ENCODE data around the gene STX3.
A peak's percentile ranks its signal among the peaks of the same experiment; 100 is the strongest.

Gene STX3

GRCh38 chr11:59730896-59731565, 24.1 kb upstream of the STX3 start:
- H3K27ac ChIP-seq, result no peak overlapping the region
- TF ChIP-seq CTCF (conservative IDR thresholded peaks at IDR 0.05) (no peak), ZFX (IDR thresholded peaks at IDR 0.05) (no peak)

DNA sequence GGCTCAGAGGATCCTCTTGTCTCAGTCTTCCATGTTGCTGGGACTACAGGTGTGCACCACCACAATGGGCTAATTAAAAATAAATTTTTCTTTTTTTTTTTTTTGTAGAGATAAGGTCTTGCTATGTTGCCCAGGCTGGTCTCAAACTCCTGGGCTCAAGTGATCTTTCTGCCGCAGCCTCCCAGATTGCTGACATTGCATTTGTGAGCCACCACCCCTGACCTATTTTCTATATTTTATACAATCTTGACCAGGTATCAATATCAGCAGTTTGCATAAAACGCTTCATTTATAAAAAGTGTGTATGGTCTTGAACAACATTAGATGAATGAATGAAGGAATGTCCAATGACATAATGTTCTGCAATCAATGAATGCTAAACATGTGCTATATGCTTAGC, 9.1 kb upstream of the STX3 start:
- H3K27ac ChIP-seq, result no peak overlapping the region
- TF ChIP-seq ZFX (IDR thresholded peaks at IDR 0.05) (no peak), CTCF (conservative IDR thresholded peaks at IDR 0.05) (no peak)

DNA sequence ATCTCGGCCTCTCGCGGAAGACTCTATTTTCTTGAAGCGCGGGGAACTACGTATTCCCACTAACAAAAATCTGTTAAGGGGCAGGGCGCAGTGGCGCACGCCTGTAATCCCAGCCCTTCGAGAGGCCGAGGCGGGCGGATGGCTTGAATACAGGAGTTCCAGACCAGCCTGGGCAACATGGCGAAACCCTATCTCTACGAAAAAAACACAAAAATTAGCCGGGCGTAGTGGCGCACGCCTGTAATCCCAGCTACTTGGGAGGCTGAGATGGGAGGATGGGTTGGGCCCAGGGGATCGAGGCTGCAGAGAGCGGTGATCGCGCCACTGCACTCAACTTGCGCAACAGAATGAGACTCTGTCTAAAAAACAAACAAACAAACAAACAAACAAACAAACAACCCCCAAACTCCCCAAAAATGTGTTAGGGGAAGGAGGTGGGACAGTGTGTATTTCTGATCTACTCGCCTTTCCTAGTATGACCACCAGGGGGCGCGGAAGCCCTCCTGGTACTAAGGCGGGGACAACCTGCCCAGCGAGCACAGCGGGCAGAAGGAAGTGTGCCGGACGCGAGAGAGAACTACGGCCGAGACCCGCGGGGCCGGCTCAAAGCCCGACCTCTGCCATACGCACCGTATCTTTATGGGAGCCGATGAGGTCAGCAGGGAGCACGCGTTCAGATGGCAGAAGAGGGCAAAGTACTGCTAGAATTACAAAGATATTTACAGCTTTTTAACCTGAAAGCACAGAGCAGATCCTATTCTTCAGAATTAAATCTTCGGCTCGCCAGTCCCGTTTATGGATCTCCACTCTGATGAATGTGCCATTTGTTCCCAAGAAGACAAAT, 1.3 kb upstream of the STX3 start:
- peak; percentile 95 for TF ChIP-seq CTCF (conservative IDR thresholded peaks at IDR 0.05)
- no peak for TF ChIP-seq ZFX (IDR thresholded peaks at IDR 0.05)
- H3K27ac ChIP-seq, result peak overlapping the region; percentile 95

GRCh38 chr11:59754494-59754858, 700 bp upstream of the STX3 start:
- no peak for TF ChIP-seq ZFX (IDR thresholded peaks at IDR 0.05)
- TF ChIP-seq CTCF (conservative IDR thresholded peaks at IDR 0.05), result no peak
- peak overlapping the region; percentile 95 for H3K27ac ChIP-seq

DNA sequence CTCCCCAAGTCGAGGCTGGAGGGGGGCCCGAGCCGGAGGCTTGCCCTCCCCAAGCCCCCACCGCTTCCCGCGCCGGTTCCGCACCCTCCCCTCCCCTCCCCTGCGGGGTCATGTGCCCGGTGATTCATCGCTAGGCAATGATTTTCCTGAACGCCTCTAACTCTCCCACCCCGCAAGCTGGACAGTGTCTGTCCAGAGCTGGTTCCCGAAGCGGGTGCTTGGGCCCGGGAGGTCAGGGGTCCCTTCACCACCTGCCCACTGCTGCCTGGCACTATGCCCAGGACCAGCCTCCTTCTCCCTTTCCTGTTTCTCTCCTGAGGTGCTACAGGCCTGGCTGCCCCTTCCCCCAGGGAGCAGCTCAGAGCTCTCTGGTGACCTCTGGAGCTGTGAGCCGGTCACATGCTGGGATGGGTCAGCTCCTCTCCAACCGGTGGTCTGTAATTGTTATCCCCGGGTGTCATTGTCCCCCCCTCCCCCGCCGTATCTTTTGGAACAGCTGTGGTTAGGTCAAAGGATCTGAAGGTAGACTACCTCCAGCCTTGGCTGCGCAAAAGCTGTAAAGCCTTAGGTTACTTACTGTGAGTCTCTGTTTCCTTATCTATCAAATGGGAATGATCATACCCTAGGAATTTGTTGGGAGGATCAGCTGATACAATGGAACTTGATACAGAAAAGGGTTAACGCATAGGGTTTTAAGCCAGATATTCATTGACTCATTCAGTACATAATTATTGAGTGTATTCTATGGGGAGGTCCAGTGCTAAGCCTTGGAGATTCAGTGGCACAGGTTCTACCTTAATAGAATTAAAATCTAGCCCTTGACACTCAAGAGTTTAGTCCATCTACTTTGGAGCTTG, 753 bp downstream of the STX3 start:
- no peak; the same call in none of the 2 replicates for TF ChIP-seq ZFX (IDR thresholded peaks at IDR 0.05)
- peak; percentile 29 for TF ChIP-seq CTCF (conservative IDR thresholded peaks at IDR 0.05)
- peak overlapping the region; percentile 95 for H3K27ac ChIP-seq

DNA sequence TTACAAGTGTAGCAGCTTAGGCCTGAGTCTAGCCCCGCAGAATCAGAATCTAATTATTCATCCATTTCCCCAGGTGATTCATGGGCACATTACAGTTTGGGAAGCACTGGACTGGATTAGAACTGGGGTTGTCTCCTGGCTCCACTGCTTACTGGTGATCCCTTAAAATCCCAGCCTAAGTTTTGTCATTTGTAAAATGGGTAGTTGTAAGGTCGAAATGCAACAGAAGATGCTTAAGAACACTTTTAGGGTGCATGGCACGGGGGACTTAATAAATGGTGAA, 1.3 kb downstream of the STX3 start:
- TF ChIP-seq CTCF (conservative IDR thresholded peaks at IDR 0.05) (no peak), ZFX (IDR thresholded peaks at IDR 0.05) (no peak)
- peak overlapping the region; percentile 95 for H3K27ac ChIP-seq

GRCh38 chr11:59756845-59757244, 1.7 kb downstream of the STX3 start:
- peak overlapping the region; percentile 95 for H3K27ac ChIP-seq
- TF ChIP-seq CTCF (conservative IDR thresholded peaks at IDR 0.05) (no peak), ZFX (IDR thresholded peaks at IDR 0.05) (no peak)
